CD4-positive, alpha-beta T cell treated with Interleukin-17A for 1 hour (primary cell): ENCODE results near the gene FGFR4.
A peak's percentile ranks its signal among the peaks of the same experiment; 100 is the strongest.

Source experiments
- DNase-seq: peaks from one replicate; pipeline ENCODE4 v3.0.0-alpha.2; 2020

Gene FGFR4

GRCh38 chr5:177132136-177133095 lies 45.7 kb downstream of the FGFR4 start:
- DNase-seq: peak; percentile 64

DNA sequence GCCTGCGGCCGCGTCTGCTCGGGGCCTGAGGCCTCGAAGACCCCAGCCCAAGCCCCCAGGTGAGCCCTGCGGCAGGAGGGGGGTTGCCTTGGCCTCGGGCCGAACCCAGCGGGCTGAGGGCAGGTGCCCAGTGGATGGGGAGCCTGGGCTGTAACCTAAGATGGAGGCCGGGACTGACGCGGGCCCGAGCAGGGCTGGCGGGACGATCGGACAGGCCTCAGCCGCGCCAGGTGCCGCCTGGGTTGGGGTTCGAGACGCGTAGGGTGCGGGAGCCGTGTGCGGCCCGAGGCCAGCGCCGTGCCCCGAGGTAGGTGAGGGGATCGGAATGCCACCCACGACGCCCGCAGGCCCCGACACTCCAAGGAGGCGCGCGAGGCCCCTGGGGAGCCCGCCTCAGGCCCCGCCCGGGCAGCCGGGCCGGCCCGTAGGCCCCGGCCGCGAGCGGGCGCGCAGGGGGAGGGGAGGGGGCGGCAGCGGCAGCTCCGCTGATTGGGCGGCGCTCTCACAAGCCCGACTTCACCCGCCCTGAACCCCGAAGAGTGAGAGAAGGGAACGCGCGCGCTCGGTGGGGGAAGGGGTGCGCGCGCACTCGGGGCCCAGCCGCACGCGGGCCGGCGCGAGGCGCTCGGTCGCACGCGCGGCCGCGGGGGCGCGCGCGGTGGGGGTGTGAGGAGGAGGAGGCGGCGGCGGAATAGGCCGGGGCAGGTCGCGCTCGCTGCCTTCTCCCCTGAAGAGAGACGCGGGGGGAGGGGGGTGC lies 46.6 kb downstream of the FGFR4 start, which contains the start of gene NSD1:
Gene NSD1 (plus strand): TSS at position 678 of the 757 bp plus-strand sequence. CDS start 1,331 bp downstream, outside the sequence.
- peak; percentile 94 for DNase-seq

GRCh38 chr5:177133853-177134696 lies 47.4 kb downstream of the FGFR4 start:
- peak; percentile 43 for DNase-seq

GRCh38 chr5:177134697-177135225 lies 48.0 kb downstream of the FGFR4 start:
- DNase-seq: no peak

DNA sequence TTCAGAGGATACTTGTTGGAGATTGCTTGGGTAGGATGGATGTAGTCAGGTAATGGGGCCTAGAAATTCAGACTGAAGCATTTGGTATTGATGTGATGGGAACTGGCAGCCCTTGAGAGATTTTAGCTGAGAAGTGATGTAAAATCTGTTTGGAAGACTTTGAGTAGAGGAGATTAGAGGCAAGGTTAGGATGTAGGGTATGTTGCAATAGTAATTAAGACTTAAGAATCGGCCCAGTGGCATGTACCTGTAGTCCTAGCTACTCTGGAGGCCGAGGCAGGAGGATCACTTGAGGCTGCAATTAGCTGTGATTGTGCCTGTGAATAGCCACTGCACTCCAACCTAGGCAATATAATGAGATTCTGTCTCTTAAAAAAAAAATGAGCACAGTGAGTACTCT lies 53.6 kb downstream of the FGFR4 start:
- DNase-seq: no peak

GRCh38 chr5:177141496-177141895 lies 54.8 kb downstream of the FGFR4 start:
- DNase-seq: no peak

DNA sequence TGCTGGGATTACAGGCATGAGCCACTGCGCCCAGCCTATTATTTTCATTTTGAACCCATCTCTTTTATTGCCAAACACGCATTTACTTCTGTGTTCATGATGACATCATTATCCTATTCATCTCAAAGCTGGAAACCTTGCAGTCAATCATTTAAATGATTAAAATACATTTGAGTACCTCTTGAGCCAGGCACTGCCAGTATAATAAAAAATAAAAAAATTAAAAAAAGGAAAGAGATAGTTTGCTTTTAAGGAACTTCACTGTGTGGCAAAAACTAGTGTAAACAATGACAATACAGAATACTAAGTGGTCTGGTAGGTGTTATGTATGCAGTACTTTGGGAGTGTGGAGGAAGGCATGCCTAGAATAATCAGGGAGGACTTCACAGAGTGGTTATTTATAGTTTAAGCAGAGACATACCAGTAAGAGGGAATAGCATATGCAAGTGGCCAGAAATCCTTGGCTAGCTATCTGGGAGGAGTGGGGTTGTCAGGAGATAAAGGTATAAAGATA lies 55.4 kb downstream of the FGFR4 start:
- DNase-seq: no peak

DNA sequence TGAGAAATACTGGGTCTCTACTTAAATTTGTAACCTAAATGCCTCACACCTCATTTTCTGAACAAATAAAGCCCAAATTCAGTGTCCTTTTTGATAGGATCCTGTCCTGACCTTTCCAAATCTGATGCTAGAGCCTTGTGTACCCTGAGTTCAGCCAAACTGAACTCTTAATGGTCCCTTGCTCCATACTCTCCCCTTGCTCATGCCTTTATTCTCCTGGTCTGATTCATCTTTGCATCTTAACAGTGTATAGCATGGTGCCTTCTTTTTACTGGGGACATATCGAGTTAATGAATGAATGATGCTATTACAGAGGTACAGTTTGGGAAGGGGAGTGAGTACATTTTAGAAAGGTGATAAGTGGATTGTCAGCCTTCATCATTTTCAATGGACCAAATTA lies 56.1 kb downstream of the FGFR4 start:
- DNase-seq: no peak

GRCh38 chr5:177146891-177147638 lies 60.4 kb downstream of the FGFR4 start:
- no peak for DNase-seq
